Heart left ventricle (tissue), 16 donors: ENCODE data around the gene GRIN1. TPM values are rescaled to one million over a fixed set of nuclear protein-coding genes. Genes with fewer than 3 reads are reported as not detected.

ENCODE experiments used
- ATAC-seq, 4 donors: fragments of 200-7000 bp; cut with Tn5 transposase; one replicate each; pipeline ENCODE4 v1.9.1; 2020 to 2022; ENCODE audit warnings: moderate library complexity in 4 of 4, mild to moderate bottlenecking in 3 of 4, moderate number of reproducible peaks in 1 of 4
- DNase-seq, 5 donors: peaks; one replicate each; pipeline ENCODE4 v3.0.0-alpha.2; 2020
- H3K27ac ChIP-seq, 12 donors: fragments of 200-600 bp; sonication (generic) in 4 of 12; one replicate each; pipeline versions ENCODE4 v1.5.0 to v1.8.0; 2016 to 2022; ENCODE audit warnings: mild to moderate bottlenecking in 2 of 12
- H3K27me3 ChIP-seq, 9 donors: fragments of 200-600 bp; sonication (generic) in 2 of 9; one replicate each; pipeline versions ENCODE4 v1.5.1 to v1.8.0; 2016 to 2022; ENCODE audit warnings: mild to moderate bottlenecking in 3 of 9
- H3K36me3 ChIP-seq, 9 donors: fragments of 200-600 bp; sonication (generic) in 2 of 9; one replicate each; pipeline versions ENCODE4 v1.5.0 to v1.8.0; 2018 to 2022; ENCODE audit warnings: mild to moderate bottlenecking in 2 of 9
- H3K4me1 ChIP-seq, 12 donors: fragments of 200-600 bp; sonication (generic) in 4 of 12; one replicate each; pipeline versions ENCODE4 v1.5.0 to v1.8.0; 2016 to 2022; ENCODE audit warnings: mild to moderate bottlenecking in 3 of 12
- H3K4me3 ChIP-seq, 12 donors: fragments of 200-600 bp; sonication (generic) in 4 of 12; one replicate each; pipeline versions ENCODE4 v1.5.0 to v1.8.0; 2017 to 2022; ENCODE audit warnings: mild to moderate bottlenecking in 9 of 12, moderate library complexity in 4 of 12
- H3K9me3 ChIP-seq, 12 donors: fragments of 200-600 bp; sonication (generic) in 4 of 12; one replicate each; pipeline versions ENCODE4 v1.5.0 to v1.8.0; 2016 to 2022; ENCODE audit warnings: mild to moderate bottlenecking in 1 of 12
- POLR2A ChIP-seq, 2 donors: fragments of 450-650 bp; IDR thresholded peaks; one replicate each; pipeline ENCODE4 v1.6.1; 2017; ENCODE audit warnings: antibody characterized with exemption in 2 of 2, mild to moderate bottlenecking in 2 of 2, moderate library complexity in 2 of 2
- WGBS, 4 donors: extraction: QIAGEN DNeasy Blood & Tissue Kit in 2 of 4; methylation state at CpG; one replicate each; pipeline versions ENCODE4 v1.1.5 to v1.1.7; 2013 to 2018; 5-methylcytosine and 5-hydroxymethylcytosine counted together
- intact Hi-C, 10 donors: fragments of 100-400 bp; cut with DNase I; formaldehyde crosslinking; loops; one replicate each; pipeline versions ENCODE4 v1.11.1 to v1.14.2; 2022
- polyA plus RNA-seq, 2 donors: library from polyadenylated mRNA; stranded (reverse); fragments of 200-250 nt; gene quantifications; one replicate each; pipeline ENCODE4 v1.2.3, GENCODE V29; 2013
- total RNA-seq, 9 donors: library from RNA; depleted of rRNA in 2 of 9; stranded (reverse); fragments of >200 nt in 2 of 9; fragmentation: NEBNext Ultra II Directional in 3 of 9; extraction: Animal tissue kit (Norgen Biotek cat#: 25700) in 3 of 9; gene quantifications; one replicate each; pipeline versions ENCODE4 v1.1.0 to v1.2.4, GENCODE V29; 2016 to 2023
- TF ChIP-seq, protein P1 (sequence below), 12 donors: fragments of 200-600 bp; sonication (generic) in 4 of 12; IDR thresholded peaks; one replicate each; pipeline versions ENCODE4 v1.5.0 to v1.8.0; 2018 to 2022; ENCODE audit warnings: antibody characterized with exemption in 12 of 12, mild to moderate bottlenecking in 5 of 12
- donor health status: ischemic (EF 13 %, LVEDD 7.1; RV severe dilation, severe dysfunction).
- donor health status: healthy with polysubstance abuse.
- donor health status: DM: no; HTN: yes; CAD: no.
- donor health status: DM: no; HTN: no; CAD: no.
- donor health status: ischemic (EF 25% LVEDD 6.9; RV normal size, moderate dysfunction).
- donor health status: ischemic (EF 25% LVEDD 5.7; RV mildly dilated, moderate dysfunction).
- donor health status: healthy.
- donor health status: DM: yes; HTN: yes; CAD: no.
- donor health status: ischemic (EF 35%, LVEDD 5.7; RV mildly dilated, moderate dysfunction).
- donor health status: nonischemic (EF 11% LVEDD 7.7; RV severe dilation, severe dysfunction).
- donor health status: DM: yes; HTN: yes; CAD: no.
- donor health status: PGD.
- donor health status: ischemic (EF 29% LVEDD 5.4; RV normal size, mild dysfunction).
- donor health status: nonischemic (EF 23%, LVEDD 6.1; RV moderate dilation, normal function).

GRIN1 gene
- total and polyA plus RNA-seq, 11 donors = 0.10 TPM; not detected in 10

DNA sequence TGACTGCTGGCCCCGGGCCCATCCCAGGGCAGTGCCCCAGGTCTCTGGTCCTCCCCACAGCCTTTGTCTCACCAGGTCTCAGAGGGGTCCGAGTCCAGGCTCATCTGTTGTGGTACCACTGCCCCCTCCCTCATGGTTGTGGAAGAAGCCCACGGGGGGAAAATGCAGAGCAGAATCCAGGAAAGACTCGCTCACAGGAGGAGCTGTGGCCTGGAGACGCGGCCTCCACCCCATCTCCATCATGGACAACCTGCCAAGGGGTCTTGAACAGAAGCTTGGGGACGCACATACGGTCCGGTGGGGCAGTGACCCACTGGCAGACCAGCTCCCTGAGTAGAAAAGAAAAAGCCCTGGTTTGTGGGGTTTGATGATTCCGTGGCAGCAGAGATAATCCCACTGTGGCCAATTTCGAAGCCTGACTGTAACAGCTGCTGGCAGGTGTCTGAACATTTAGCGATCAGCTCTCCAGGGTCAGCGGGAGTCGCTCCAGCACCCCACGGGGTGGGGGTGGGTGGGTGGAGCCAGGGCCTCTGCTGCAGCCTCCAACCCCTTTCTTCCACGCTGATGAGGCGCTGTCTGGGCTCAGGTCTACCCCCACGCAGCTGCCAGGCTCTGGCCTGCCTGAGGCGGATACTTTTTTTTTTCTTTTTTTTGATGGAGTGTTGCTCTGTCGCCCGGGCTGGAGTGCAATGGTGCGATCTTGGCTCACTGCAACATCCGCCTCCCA lies 1.9 kb upstream of the GRIN1 start:
- no peaks in the 10 kb centered on the region for H3K9me3 ChIP-seq
- DNase-seq (no peak), ATAC-seq (no peak)

DNA sequence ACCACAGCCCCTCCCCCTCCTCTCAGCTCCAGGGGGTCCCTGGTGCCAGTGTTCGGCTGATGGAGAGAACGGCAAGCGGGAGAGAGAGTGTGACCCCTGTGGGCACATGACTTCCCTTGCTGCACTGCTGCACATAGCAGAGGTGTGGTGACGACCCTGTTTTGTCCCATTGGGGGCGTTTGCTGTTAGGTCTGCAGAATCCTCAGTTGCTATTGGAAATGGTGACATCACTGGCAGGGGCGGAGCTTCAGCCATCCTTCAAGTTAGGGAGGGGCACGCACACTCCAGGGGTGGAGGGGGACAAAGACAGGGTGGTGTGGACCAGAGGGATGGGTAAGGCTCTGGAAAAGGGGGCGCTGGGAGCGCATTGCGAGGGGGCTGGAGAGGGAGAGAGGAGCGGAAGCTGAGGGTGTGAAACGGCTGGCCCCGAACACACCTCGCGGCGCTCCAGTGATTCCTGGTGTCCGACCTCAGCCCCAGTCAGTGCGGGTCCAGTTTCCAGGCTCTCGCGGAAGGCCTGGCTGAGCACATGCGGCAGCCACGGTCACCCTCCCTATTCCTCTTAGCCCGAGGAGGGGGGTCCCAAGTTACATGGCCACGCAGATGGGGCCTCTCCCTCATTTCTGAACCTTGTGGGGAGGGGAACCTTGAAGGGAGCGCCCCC lies 764 bp upstream of the GRIN1 start:
- no peaks in the 10 kb centered on the region for H3K36me3 ChIP-seq
- H3K4me1 ChIP-seq = peaks cover 0 to 14% (median 1%) of the 10 kb centered on the region in 12 donors
- H3K27me3 ChIP-seq = peaks cover 18 to 96% (median 75%) of the 10 kb centered on the region in 9 donors
- TF ChIP-seq POLR2A (IDR thresholded peaks at IDR 0.05) = no peak
- TF ChIP-seq, protein P1, sequence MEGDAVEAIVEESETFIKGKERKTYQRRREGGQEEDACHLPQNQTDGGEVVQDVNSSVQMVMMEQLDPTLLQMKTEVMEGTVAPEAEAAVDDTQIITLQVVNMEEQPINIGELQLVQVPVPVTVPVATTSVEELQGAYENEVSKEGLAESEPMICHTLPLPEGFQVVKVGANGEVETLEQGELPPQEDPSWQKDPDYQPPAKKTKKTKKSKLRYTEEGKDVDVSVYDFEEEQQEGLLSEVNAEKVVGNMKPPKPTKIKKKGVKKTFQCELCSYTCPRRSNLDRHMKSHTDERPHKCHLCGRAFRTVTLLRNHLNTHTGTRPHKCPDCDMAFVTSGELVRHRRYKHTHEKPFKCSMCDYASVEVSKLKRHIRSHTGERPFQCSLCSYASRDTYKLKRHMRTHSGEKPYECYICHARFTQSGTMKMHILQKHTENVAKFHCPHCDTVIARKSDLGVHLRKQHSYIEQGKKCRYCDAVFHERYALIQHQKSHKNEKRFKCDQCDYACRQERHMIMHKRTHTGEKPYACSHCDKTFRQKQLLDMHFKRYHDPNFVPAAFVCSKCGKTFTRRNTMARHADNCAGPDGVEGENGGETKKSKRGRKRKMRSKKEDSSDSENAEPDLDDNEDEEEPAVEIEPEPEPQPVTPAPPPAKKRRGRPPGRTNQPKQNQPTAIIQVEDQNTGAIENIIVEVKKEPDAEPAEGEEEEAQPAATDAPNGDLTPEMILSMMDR (IDR thresholded peaks at IDR 0.05) = no peak
- 1 to 11% (median 7%) methylated on average over 12 to 25 of the region's 25 CpGs for WGBS, 4 donors
- ATAC-seq = no peak
- intact Hi-C loops = loop anchor here in 1 of 10 donors (5.0 kb wide), 1 partner anchor 49 kb away; the partner anchor contains the start of genes ANAPC2 and SSNA1
- H3K9me3 ChIP-seq = no peaks in the 10 kb centered on the region
- no peak overlapping the region for H3K27ac ChIP-seq
- no peak overlapping the region for H3K4me3 ChIP-seq
- no peak for DNase-seq

More for the DNA sequence above, 1.9 kb upstream of the GRIN1 start:
- WGBS, 4 donors = 71 to 72% (median 71%) methylated on average over 20 to 23 of the region's 23 CpGs
- H3K36me3 ChIP-seq = no peaks in the 10 kb centered on the region
- TF ChIP-seq, protein P1 (IDR thresholded peaks at IDR 0.05) = no peak
- TF ChIP-seq POLR2A (IDR thresholded peaks at IDR 0.05) = no peak
- no peak overlapping the region for H3K27ac ChIP-seq
- H3K4me1 ChIP-seq = peaks cover 0 to 14% (median 1%) of the 10 kb centered on the region in 12 donors
- intact Hi-C loops = loop anchor here in 1 of 10 donors (5.0 kb wide), 1 partner anchor 50 kb away; the partner anchor contains the start of genes ANAPC2 and SSNA1
- H3K4me3 ChIP-seq = no peak overlapping the region
- peaks cover 17 to 90% (median 64%) of the 10 kb centered on the region in 9 donors for H3K27me3 ChIP-seq

DNA sequence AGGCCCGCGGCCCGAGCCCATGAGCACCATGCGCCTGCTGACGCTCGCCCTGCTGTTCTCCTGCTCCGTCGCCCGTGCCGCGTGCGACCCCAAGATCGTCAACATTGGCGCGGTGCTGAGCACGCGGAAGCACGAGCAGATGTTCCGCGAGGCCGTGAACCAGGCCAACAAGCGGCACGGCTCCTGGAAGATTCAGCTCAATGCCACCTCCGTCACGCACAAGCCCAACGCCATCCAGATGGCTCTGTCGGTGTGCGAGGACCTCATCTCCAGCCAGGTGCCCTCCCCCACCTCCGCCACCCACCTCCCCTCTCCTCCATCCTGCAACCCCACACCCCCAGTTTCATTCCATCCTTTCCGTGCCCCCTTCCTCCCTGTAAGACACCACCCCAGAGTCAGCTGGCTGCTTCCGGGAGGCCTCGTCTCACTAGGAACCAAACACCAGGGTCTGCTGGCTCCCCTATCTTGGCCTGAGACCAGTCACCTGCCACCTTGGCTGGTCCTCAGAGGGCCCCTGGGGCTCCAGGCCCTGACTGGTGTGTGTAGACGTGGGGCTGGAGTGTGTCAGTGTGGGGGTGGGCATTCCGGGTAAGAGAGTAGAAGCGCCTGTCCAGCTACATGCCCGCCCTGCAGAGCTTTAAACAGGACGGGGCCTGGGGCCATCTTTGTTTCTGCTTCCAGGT lies 655 bp downstream of the GRIN1 start:
- no peak overlapping the region for H3K4me3 ChIP-seq
- H3K9me3 ChIP-seq = no peaks in the 10 kb centered on the region
- intact Hi-C loops = loop anchor here in 2 of 10 donors (5.0 to 10.0 kb wide), 2 partner anchors 48 to 365 kb away; partner anchors contain the start of genes ANAPC2 (in 1 of the 2) and SSNA1 (in 1 of the 2)
- peaks cover 27 to 96% (median 76%) of the 10 kb centered on the region in 9 donors for H3K27me3 ChIP-seq
- H3K4me1 ChIP-seq = peaks cover 0 to 14% (median 1%) of the 10 kb centered on the region in 12 donors
- no peak for ATAC-seq
- no peak overlapping the region for H3K27ac ChIP-seq
- no peak for DNase-seq
- WGBS, 4 donors = 29 to 56% (median 36%) methylated on average over 20 to 37 of the region's 37 CpGs
- no peak for TF ChIP-seq POLR2A (IDR thresholded peaks at IDR 0.05)
- TF ChIP-seq, protein P1 (IDR thresholded peaks at IDR 0.05) = no peak
- no peaks in the 10 kb centered on the region for H3K36me3 ChIP-seq
